Measurements from ENCODE around the gene TRIO.

Gene TRIO

GRCh38 chr5:14252793-14253192 is 109.7 kb downstream of the TRIO start:
- DNase-seq = no peak

GRCh38 chr5:14254686-14255085 is 111.5 kb downstream of the TRIO start:
- no peak for DNase-seq

- DNase-seq = no peak
Measured at GRCh38 chr5:14256026-14256690, 113.0 kb downstream of the TRIO start.

- no peak for DNase-seq
Measured at GRCh38 chr5:14256756-14257393, 113.7 kb downstream of the TRIO start.

- DNase-seq = no peak
Measured at GRCh38 chr5:14257995-14258403, 114.9 kb downstream of the TRIO start.

- DNase-seq = no peak
Measured at GRCh38 chr5:14258840-14259239, 115.7 kb downstream of the TRIO start.

GRCh38 chr5:14260637-14261036 is 117.5 kb downstream of the TRIO start:
- no peak for DNase-seq

GRCh38 chr5:14261235-14261634 is 118.1 kb downstream of the TRIO start:
- no peak for DNase-seq

- no peak for DNase-seq
Measured at GRCh38 chr5:14261856-14262611, 118.9 kb downstream of the TRIO start.

- no peak for DNase-seq
Measured at GRCh38 chr5:14263113-14263512, 120.0 kb downstream of the TRIO start.

- DNase-seq = peak; percentile 98
Measured at GRCh38 chr5:14263699-14264098, 120.6 kb downstream of the TRIO start.

- DNase-seq = peak; percentile 98
Measured at GRCh38 chr5:14264605-14265316, 121.6 kb downstream of the TRIO start.

- DNase-seq = no peak
Measured at GRCh38 chr5:14265570-14265969, 122.4 kb downstream of the TRIO start.

GRCh38 chr5:14266171-14266570 is 123.0 kb downstream of the TRIO start:
- DNase-seq = no peak

GRCh38 chr5:14266686-14267085 is 123.5 kb downstream of the TRIO start:
- DNase-seq = peak; percentile 57

GRCh38 chr5:14267166-14267838 is 124.2 kb downstream of the TRIO start:
- no peak for DNase-seq

GRCh38 chr5:14267991-14268708 is 125.0 kb downstream of the TRIO start:
- peak; percentile 28 for DNase-seq

- DNase-seq = no peak
Measured at GRCh38 chr5:14268738-14269137, 125.6 kb downstream of the TRIO start.

GRCh38 chr5:14269395-14269794 is 126.3 kb downstream of the TRIO start:
- DNase-seq = no peak

GRCh38 chr5:14270209-14270702 is 127.1 kb downstream of the TRIO start:
- DNase-seq = peak; percentile 45

- no peak for DNase-seq
Measured at GRCh38 chr5:14272548-14273205, 129.5 kb downstream of the TRIO start.

Measured in NCI-H2171 (cell line).